Spleen (tissue), 11 donors: Measurements from ENCODE around the gene PRIM2. TPM values are rescaled to one million over a fixed set of nuclear protein-coding genes. Genes with fewer than 3 reads are reported as not detected.
"Not testable (repeated sequence)": the region's sequence is repeated elsewhere in the genome, so short reads cannot be mapped to it uniquely, and the experiment has no call there.

Experiments used
- DNase-seq: peaks from one replicate; pipeline ENCODE4 v3.0.0-alpha.2; 2020
- H3K27ac ChIP-seq, 8 donors: fragments of 200-600 bp; sonication (generic) in 7 of 8; 1 replicate in 4 of 8; 2 replicates in 4 of 8; pipeline versions ENCODE4 v1.5.0 to v1.8.0; 2016 to 2021; ENCODE audit warnings: inconsistent platforms in 4 of 8, mild to moderate bottlenecking in 4 of 8, moderate library complexity in 1 of 8
- H3K27me3 ChIP-seq, 7 donors: fragments of 200-600 bp; sonication (generic) in 6 of 7; replicated peaks in 1 of 7; 1 replicate in 4 of 7; 2 replicates in 3 of 7; pipeline versions ENCODE4 v1.5.0 to v1.8.0; 2016 to 2021; ENCODE audit warnings: inconsistent platforms in 3 of 7, mild to moderate bottlenecking in 1 of 7
- H3K36me3 ChIP-seq, 6 donors: fragments of 200-600 bp; sonication (generic) in 5 of 6; 1 replicate in 4 of 6; 2 replicates in 2 of 6; pipeline versions ENCODE4 v1.5.0 to v1.8.0; 2016 to 2021; ENCODE audit warnings: inconsistent platforms in 2 of 6
- H3K4me1 ChIP-seq, 6 donors: fragments of 200-600 bp; sonication (generic) in 5 of 6; 1 replicate in 3 of 6; 2 replicates in 3 of 6; pipeline versions ENCODE4 v1.5.0 to v1.8.0; 2016 to 2021; ENCODE audit warnings: inconsistent platforms in 3 of 6
- H3K4me3 ChIP-seq, 8 donors: fragments of 200-600 bp; sonication (generic) in 7 of 8; 1 replicate in 4 of 8; 2 replicates in 4 of 8; pipeline versions ENCODE4 v1.5.0 to v1.8.0; 2016 to 2021; ENCODE audit warnings: inconsistent platforms in 4 of 8, mild to moderate bottlenecking in 4 of 8, moderate library complexity in 2 of 8
- H3K9me3 ChIP-seq, 8 donors: fragments of 200-600 bp; sonication (generic) in 7 of 8; 1 replicate in 4 of 8; 2 replicates in 4 of 8; pipeline versions ENCODE4 v1.5.0 to v1.8.0; 2016 to 2021; ENCODE audit warnings: inconsistent platforms in 4 of 8
- POLR2A ChIP-seq, 3 donors: fragments of 450-650 bp; IDR thresholded peaks; one replicate each; pipeline ENCODE4 v1.5.1; 2017; ENCODE audit warnings: antibody characterized with exemption in 3 of 3, mild to moderate bottlenecking in 1 of 3
- POLR2AphosphoS5 ChIP-seq, 3 donors: sonication (generic); formaldehyde crosslinking; IDR thresholded peaks; one replicate each; pipeline ENCODE4 v1.5.1; 2017; ENCODE audit warnings: antibody characterized with exemption in 3 of 3
- WGBS, 5 donors: extraction: QIAGEN DNeasy Blood & Tissue Kit in 3 of 5; methylation state at CpG; one replicate each; pipeline versions ENCODE4 v1.1.5 to v1.1.7; 2013 to 2018; 5-methylcytosine and 5-hydroxymethylcytosine counted together
- intact Hi-C: fragments of 100-400 bp; cut with DNase I; formaldehyde crosslinking; loops from one replicate; pipeline ENCODE4 v1.15.0; 2023; ENCODE audit warnings: low total_unique reads
- polyA plus RNA-seq, 3 donors: library from polyadenylated mRNA; stranded (reverse); fragments of 200-250 nt; gene quantifications; one replicate each; pipeline ENCODE4 v1.2.1, GENCODE V29; 2013
- total RNA-seq, 7 donors: library from RNA; depleted of rRNA in 3 of 7; stranded (reverse); fragments of >200 nt in 3 of 7; fragmentation: NEBNext Ultra II Directional in 4 of 7; extraction: Animal tissue kit (Norgen Biotek cat#: 25700) in 4 of 7; gene quantifications; one replicate each; pipeline versions ENCODE4 v1.1.0 to v1.2.1, GENCODE V29; 2016 to 2021
- TF ChIP-seq, protein P1 (sequence below), 11 experiments: fragments of 200-600 bp in 7 of 11; fragments of 450-650 bp in 4 of 11; sonication (generic) in 4 of 11; IDR thresholded peaks in 8 of 11; conservative IDR thresholded peaks in 3 of 11; 1 replicate in 7 of 11; 2 replicates in 4 of 11; pipeline versions ENCODE4 v1.4.0 to v1.8.0; 2016 to 2021; ENCODE audit warnings: antibody characterized with exemption in 11 of 11, inconsistent platforms in 4 of 11, mild to moderate bottlenecking in 1 of 11
- donor health status: healthy with polysubstance abuse.
- donor health status: DM: no; HTN: no; CAD: no; lungs with moderate emphysema.
- donor health status: DM: no; HTN: no; CAD: no.
- donor health status: Bipolar disorder and iron deficiency.
- donor health status: healthy.
- donor health status: DM: no; HTN: no; CAD: no.
- donor health status: DM: yes; HTN: yes; CAD: no.

PRIM2 gene
- total and polyA plus RNA-seq, 10 donors: 6.0 to 20.2 (median 13.9) TPM

DNA sequence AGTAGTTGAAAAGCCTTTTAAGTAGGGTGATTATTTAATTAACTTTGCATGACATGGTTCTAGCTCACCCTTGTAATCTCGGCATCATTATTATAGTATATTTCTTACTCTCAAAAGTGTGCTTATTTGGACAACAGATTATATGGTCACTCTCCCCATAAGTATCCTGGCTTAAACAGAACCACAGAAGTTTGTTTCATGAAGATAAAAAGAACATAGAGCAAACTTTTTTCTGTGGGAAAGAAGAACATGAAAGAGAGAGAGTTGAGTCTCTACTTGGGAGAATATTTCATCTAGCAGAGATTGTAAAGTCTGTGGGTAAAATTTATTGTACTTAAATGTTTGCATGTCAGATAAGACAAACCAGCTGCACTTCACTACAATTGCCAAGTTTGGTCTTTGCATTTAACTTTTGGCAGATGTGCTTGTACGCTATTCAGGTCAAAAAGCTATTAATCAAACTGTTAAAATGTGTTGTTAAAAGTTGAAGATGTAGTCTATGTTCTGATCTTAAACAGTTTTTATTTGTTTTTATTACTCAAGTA is 33.4 kb upstream of the PRIM2 start:
- 57 to 85% (median 74%) methylated on average over 2 of the region's 2 CpGs for WGBS, 5 donors
- intact Hi-C loops: no loop called here
- no peak for DNase-seq

DNA sequence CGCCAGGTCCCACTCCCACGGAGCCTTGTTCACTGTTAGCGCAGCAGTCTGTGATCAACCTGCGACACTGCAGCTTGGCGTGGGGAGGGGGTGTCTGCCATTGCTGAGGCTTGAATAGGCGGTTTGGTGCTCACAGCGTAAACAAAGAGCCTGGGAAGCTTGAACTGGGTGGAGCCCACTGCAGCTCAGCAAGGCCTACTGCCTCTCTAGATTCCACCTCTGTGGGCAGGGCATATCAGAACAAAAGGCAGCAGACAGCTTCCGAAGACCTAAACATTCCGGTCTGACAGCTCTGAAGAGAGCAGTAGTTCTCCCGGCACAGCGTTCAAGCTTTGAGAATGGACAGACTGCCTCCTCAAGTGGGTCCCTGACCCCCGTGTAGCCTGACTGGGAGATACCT is 29.3 kb upstream of the PRIM2 start:
- H3K27ac ChIP-seq, H3K27me3 ChIP-seq, H3K36me3 ChIP-seq, intact Hi-C loops, H3K4me3 ChIP-seq, H3K9me3 ChIP-seq, H3K4me1 ChIP-seq, DNase-seq: not testable (repeated sequence)
- WGBS, 5 donors: 83 to 92% (median 89%) methylated on average over 9 to 12 of the region's 12 CpGs

More for the DNA sequence above, 33.4 kb upstream of the PRIM2 start:
- TF ChIP-seq POLR2A (IDR thresholded peaks at IDR 0.05) (no peak), POLR2AphosphoS5 (IDR thresholded peaks at IDR 0.05) (no peak)
- Histone ChIP-seq H3K36me3 (no peaks in the 10 kb centered on the region), H3K4me1 (no peaks in the 10 kb centered on the region), H3K27me3 (peaks cover 0 to 13% (median 0%) of the 10 kb centered on the region in 7 donors), H3K9me3 (no peaks in the 10 kb centered on the region), H3K4me3 (no peak overlapping the region), H3K27ac (no peak overlapping the region)

DNA sequence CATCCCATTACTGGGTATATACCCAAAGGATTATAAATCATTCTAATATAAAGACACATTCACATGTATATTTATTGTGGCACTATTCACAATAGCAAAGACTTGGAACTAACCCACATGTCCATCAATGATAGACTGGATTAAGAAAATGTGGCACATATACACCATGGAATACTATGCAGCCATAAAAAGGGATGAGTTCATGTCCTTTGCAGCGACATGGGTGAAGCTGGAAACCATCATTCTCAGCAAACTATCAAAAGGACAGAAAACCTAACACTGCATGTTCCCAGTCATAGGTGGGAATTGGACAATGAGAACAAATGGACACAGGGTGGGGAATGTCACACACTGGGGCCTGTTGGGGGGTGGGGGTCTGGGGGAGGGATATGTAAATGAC is 24.0 kb upstream of the PRIM2 start:
- H3K9me3 ChIP-seq, H3K4me1 ChIP-seq, H3K27ac ChIP-seq, H3K36me3 ChIP-seq, DNase-seq, H3K27me3 ChIP-seq, intact Hi-C loops, H3K4me3 ChIP-seq: not testable (repeated sequence)
- WGBS, 5 donors: 61 to 81% (median 77%) methylated on average over 1 of the region's 1 CpG

DNA sequence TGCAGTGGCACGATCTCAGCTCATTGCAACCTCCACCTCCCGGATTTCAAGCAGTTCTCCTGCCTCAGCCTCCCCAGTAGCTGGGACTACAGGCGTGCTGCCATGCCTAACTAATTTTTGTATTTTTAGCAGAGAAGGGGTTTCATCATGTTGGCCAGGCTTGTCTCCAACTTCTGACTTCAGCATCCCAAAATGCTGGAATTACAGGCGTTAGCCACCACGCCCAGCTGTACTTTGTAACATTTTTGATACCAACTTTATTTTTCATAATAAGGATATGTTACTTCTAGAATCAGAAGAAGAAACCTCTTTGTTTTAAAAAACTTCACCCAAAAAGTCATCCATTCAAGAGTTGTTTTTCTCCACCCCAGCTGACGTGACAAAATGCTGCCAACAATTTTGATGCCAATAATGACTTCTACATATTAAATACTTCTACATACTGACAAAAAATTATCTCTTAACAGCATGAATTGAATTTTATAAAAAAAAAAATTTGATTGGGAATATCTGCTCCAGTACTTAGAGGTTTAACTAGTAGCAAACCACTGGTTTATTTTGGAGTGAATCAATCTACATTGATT is 22.5 kb upstream of the PRIM2 start:
- Histone ChIP-seq H3K36me3 (no peaks in the 10 kb centered on the region), H3K27ac (no peak overlapping the region), H3K4me3 (no peak overlapping the region), H3K9me3 (no peaks in the 10 kb centered on the region), H3K27me3 (no peaks in the 10 kb centered on the region), H3K4me1 (no peaks in the 10 kb centered on the region)
- no peak for DNase-seq
- intact Hi-C loops: no loop called here
- WGBS, 5 donors: 67 to 88% (median 72%) methylated on average over 6 of the region's 6 CpGs
- TF ChIP-seq, protein P1, sequence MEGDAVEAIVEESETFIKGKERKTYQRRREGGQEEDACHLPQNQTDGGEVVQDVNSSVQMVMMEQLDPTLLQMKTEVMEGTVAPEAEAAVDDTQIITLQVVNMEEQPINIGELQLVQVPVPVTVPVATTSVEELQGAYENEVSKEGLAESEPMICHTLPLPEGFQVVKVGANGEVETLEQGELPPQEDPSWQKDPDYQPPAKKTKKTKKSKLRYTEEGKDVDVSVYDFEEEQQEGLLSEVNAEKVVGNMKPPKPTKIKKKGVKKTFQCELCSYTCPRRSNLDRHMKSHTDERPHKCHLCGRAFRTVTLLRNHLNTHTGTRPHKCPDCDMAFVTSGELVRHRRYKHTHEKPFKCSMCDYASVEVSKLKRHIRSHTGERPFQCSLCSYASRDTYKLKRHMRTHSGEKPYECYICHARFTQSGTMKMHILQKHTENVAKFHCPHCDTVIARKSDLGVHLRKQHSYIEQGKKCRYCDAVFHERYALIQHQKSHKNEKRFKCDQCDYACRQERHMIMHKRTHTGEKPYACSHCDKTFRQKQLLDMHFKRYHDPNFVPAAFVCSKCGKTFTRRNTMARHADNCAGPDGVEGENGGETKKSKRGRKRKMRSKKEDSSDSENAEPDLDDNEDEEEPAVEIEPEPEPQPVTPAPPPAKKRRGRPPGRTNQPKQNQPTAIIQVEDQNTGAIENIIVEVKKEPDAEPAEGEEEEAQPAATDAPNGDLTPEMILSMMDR (IDR thresholded peaks at IDR 0.05 in 8 of 11, conservative IDR thresholded peaks at IDR 0.05 in 3 of 11): no peak
- TF ChIP-seq POLR2AphosphoS5 (IDR thresholded peaks at IDR 0.05): no peak
- no peak for TF ChIP-seq POLR2A (IDR thresholded peaks at IDR 0.05)

DNA sequence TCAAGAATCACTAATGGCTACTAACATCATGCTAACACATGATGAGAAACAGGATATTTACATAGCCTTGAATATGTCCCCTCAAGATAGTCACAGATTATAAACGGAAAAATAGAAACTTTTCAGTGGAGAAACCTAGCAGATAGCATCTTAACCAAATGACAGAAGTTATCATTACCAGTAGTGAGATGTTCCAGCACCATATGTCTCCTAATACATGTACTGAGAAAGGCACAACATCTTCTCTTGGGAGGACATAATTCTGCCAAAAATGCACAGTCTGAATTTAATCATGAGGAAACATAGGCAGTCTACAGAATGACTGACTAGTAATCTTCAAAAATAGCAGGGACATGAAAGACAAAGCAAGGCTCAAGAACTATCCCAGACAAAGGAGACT is 19.9 kb upstream of the PRIM2 start:
- Histone ChIP-seq H3K27ac (no peak overlapping the region), H3K4me3 (no peak overlapping the region), H3K4me1 (no peaks in the 10 kb centered on the region), H3K27me3 (no peaks in the 10 kb centered on the region), H3K36me3 (no peaks in the 10 kb centered on the region), H3K9me3 (no peaks in the 10 kb centered on the region)
- intact Hi-C loops: no loop called here
- no peak for DNase-seq
- 52 to 76% (median 68%) methylated on average over 1 of the region's 1 CpG for whole genome bisulfite sequencing, 5 donors
- TF ChIP-seq, protein P1 (IDR thresholded peaks at IDR 0.05 in 8 of 11, conservative IDR thresholded peaks at IDR 0.05 in 3 of 11): no peak
- TF ChIP-seq POLR2AphosphoS5 (IDR thresholded peaks at IDR 0.05) (no peak), POLR2A (IDR thresholded peaks at IDR 0.05) (no peak)
